Testis (tissue), 2 donors: Measurements from ENCODE around the gene MIF.

Experiments
- CTCF ChIP-seq, 3 experiments: fragments of 450-650 bp in 2 of 3; fragments of 200-600 bp in 1 of 3; sonication (generic) in 1 of 3; IDR thresholded peaks; one replicate each; pipeline ENCODE4 v1.5.1; 2016 to 2019; ENCODE audit warnings: antibody characterized with exemption in 3 of 3, mild to moderate bottlenecking in 2 of 3, moderate library complexity in 1 of 3
- POLR2A ChIP-seq: fragments of 450-650 bp; IDR thresholded peaks from one replicate; pipeline ENCODE4 v1.6.1; 2017; ENCODE audit warnings: antibody characterized with exemption, mild to moderate bottlenecking, moderate library complexity

- no peak for TF ChIP-seq CTCF (IDR thresholded peaks at IDR 0.05)
- no peak for TF ChIP-seq POLR2A
Observed at GRCh38 chr22:23922921-23923320, 28.7 kb downstream of the MIF start.
